H1 (cell line): ENCODE results near the gene TBC1D22B. TPM values are rescaled to one million over a fixed set of nuclear protein-coding genes. Genes with fewer than 3 reads are reported as not detected.
A peak's percentile ranks its signal among the peaks of the same experiment; 100 is the strongest.

Source experiments
- CTCF ChIA-PET: fragments of 300-600 bp; sonication (Branson Sonifier 250); formaldehyde crosslinking; loops from one replicate; lab custom pipeline; 2021; ENCODE audit not compliant: partially characterized antibody; lab: Charles Lee
- POLR2A ChIA-PET: fragments of 300-600 bp; sonication (Branson Sonifier 250); formaldehyde crosslinking; loops from one replicate; lab custom pipeline; 2021; ENCODE audit warnings: inconsistent platforms; ENCODE audit not compliant: partially characterized antibody; lab: Charles Lee
- DNase-seq, 2 experiments: peaks; one replicate each; pipeline versions ENCODE4 v3.0.0 to v3.0.0-alpha.2; 2010 to 2022; ENCODE audit warnings: low spot score in 2 of 2, low read depth in 1 of 2, mixed read lengths in 1 of 2
- FAIRE-seq: peaks from 2 replicates; lab custom pipeline; 2011; peaks lifted over from hg19 to GRCh38; lab: Jason Lieb, UNC
- H2AFZ ChIP-seq: 2 replicates; pipeline ENCODE4 v1.8.1; 2012; ENCODE audit warnings: low read length, inconsistent platforms
- H2AK5ac ChIP-seq: 2 replicates; pipeline ENCODE4 v1.6.1; 2013; ENCODE audit warnings: low read depth, low read length
- H2BK120ac ChIP-seq: replicated peaks from 2 replicates; pipeline ENCODE3; 2013; ENCODE audit warnings: low read depth, low read length, inconsistent platforms
- H2BK12ac ChIP-seq: 2 replicates; pipeline ENCODE4 v1.6.1; 2013; ENCODE audit warnings: low read depth, low read length
- H2BK15ac ChIP-seq: 2 replicates; pipeline ENCODE4 v1.6.1; 2013; ENCODE audit warnings: low read length
- H2BK20ac ChIP-seq: 2 replicates; pipeline ENCODE4 v1.6.1; 2013; ENCODE audit warnings: low read length
- H2BK5ac ChIP-seq: 2 replicates; pipeline ENCODE4 v1.6.1; 2013; ENCODE audit warnings: low read depth, low read length
- H3K14ac ChIP-seq: 2 replicates; pipeline ENCODE4 v1.6.1; 2013; ENCODE audit warnings: inconsistent platforms; ENCODE audit not compliant: insufficient read length
- H3K18ac ChIP-seq: 2 replicates; pipeline ENCODE4 v1.6.1; 2013; ENCODE audit warnings: low read length; ENCODE audit errors: extremely low read depth
- H3K23ac ChIP-seq: 2 replicates; pipeline ENCODE4 v1.6.1; 2013; ENCODE audit warnings: inconsistent platforms; ENCODE audit not compliant: insufficient read length
- H3K23me2 ChIP-seq: 2 replicates; pipeline ENCODE4 v1.6.1; 2013; ENCODE audit warnings: low read depth, low read length
- H3K27ac ChIP-seq: 2 replicates; pipeline ENCODE4 v1.6.1; 2011; ENCODE audit warnings: low read depth, low read length, inconsistent platforms
- H3K27me3 ChIP-seq, 4 experiments: replicated peaks in 1 of 4; 1 replicate in 1 of 4; 2 replicates in 3 of 4; pipeline versions ENCODE4 v1.6.1 to v1.8.1; 2011 to 2013; ENCODE audit warnings: low read length in 3 of 4, mild to moderate bottlenecking in 3 of 4, inconsistent platforms in 2 of 4, mixed read lengths in 2 of 4, moderate library complexity in 1 of 4; ENCODE audit not compliant: control insufficient read depth in 3 of 4, insufficient read depth in 3 of 4; ENCODE audit errors: extremely low read depth in 1 of 4
- H3K36me3 ChIP-seq, 4 experiments: 2 replicates each; pipeline versions ENCODE4 v1.6.1 to v1.8.1; 2011 to 2013; ENCODE audit warnings: mild to moderate bottlenecking in 4 of 4, low read length in 3 of 4, moderate library complexity in 2 of 4, control low read depth in 1 of 4, inconsistent platforms in 1 of 4; ENCODE audit not compliant: insufficient read depth in 4 of 4, control insufficient read depth in 2 of 4
- H3K4ac ChIP-seq: replicated peaks from 2 replicates; pipeline ENCODE3; 2013; ENCODE audit warnings: low read length, low read depth, mixed read lengths, inconsistent platforms; ENCODE audit not compliant: insufficient read length
- H3K4me1 ChIP-seq, 4 experiments: replicated peaks in 1 of 4; 1 replicate in 1 of 4; 2 replicates in 3 of 4; pipeline versions ENCODE4 v1.6.1 to v1.8.1; 2011 to 2013; ENCODE audit warnings: low read length in 3 of 4, inconsistent platforms in 2 of 4, mixed read lengths in 1 of 4; ENCODE audit not compliant: insufficient read depth in 4 of 4, control insufficient read depth in 3 of 4
- H3K4me2 ChIP-seq, 2 experiments: 2 replicates each; pipeline versions ENCODE4 v1.6.1 to v1.8.1; 2011 to 2013; ENCODE audit warnings: low read depth in 2 of 2, low read length in 2 of 2, control low read depth in 1 of 2, inconsistent platforms in 1 of 2, mild to moderate bottlenecking in 1 of 2; ENCODE audit not compliant: insufficient read depth in 1 of 2
- H3K4me3 ChIP-seq, 4 experiments: fragments of 200-600, 300-600 bp in 1 of 4; sonication (generic), shearing (Covaris generic), sonication (Bioruptor Twin) in 1 of 4; 2 replicates each; pipeline versions ENCODE4 v1.5.1 to v1.8.1; 2011 to 2016; ENCODE audit warnings: low read length in 4 of 4, low read depth in 3 of 4, control low read depth in 2 of 4, inconsistent platforms in 2 of 4, mild to moderate bottlenecking in 2 of 4, mixed read lengths in 1 of 4, moderate library complexity in 1 of 4; ENCODE audit not compliant: insufficient read depth in 2 of 4; ENCODE audit errors: extremely low read depth in 1 of 4
- H3K56ac ChIP-seq: replicated peaks from 2 replicates; pipeline ENCODE3; 2013; ENCODE audit warnings: low read depth, mild to moderate bottlenecking, mixed read lengths, low read length, inconsistent platforms; ENCODE audit not compliant: insufficient read length
- H3K79me1 ChIP-seq: 2 replicates; pipeline ENCODE4 v1.6.1; 2013; ENCODE audit warnings: low read depth, low read length, control low read depth
- H3K79me2 ChIP-seq, 2 experiments: 2 replicates each; pipeline versions ENCODE4 v1.6.1 to v1.8.1; 2012 to 2013; ENCODE audit warnings: low read length in 2 of 2, mild to moderate bottlenecking in 2 of 2, inconsistent platforms in 1 of 2; ENCODE audit not compliant: insufficient read depth in 2 of 2, control insufficient read depth in 1 of 2
- H3K9ac ChIP-seq, 4 experiments: replicated peaks in 1 of 4; 1 replicate in 1 of 4; 2 replicates in 3 of 4; pipeline versions ENCODE4 v1.6.1 to v1.8.1; 2011 to 2013; ENCODE audit warnings: low read depth in 3 of 4, low read length in 3 of 4, control low read depth in 2 of 4, mild to moderate bottlenecking in 2 of 4, moderate library complexity in 2 of 4, inconsistent platforms in 1 of 4; ENCODE audit errors: extremely low read depth in 1 of 4
- H3K9me3 ChIP-seq, 2 experiments: 2 replicates each; pipeline versions ENCODE4 v1.6.1 to v1.8.1; 2012 to 2013; ENCODE audit warnings: mild to moderate bottlenecking in 2 of 2, moderate library complexity in 2 of 2, control low read depth in 1 of 2, inconsistent platforms in 1 of 2, low read depth in 1 of 2, low read length in 1 of 2, mixed read lengths in 1 of 2; ENCODE audit not compliant: insufficient read depth in 2 of 2
- H4K20me1 ChIP-seq, 2 experiments: replicated peaks in 1 of 2; 2 replicates each; pipeline versions ENCODE3 to v1.8.1; 2011 to 2013; ENCODE audit warnings: inconsistent platforms in 2 of 2, low read length in 2 of 2, mild to moderate bottlenecking in 1 of 2; ENCODE audit not compliant: insufficient read depth in 2 of 2, control insufficient read depth in 1 of 2
- H4K5ac ChIP-seq: 2 replicates; pipeline ENCODE4 v1.6.1; 2013; ENCODE audit warnings: low read length, low read depth, mixed read lengths, inconsistent platforms; ENCODE audit not compliant: insufficient read length
- H4K8ac ChIP-seq: 2 replicates; pipeline ENCODE4 v1.8.0; 2013; ENCODE audit warnings: mild to moderate bottlenecking, moderate library complexity, low read length, inconsistent platforms; ENCODE audit not compliant: insufficient read depth; ENCODE audit errors: extremely low read depth
- H4K91ac ChIP-seq: replicated peaks from 2 replicates; pipeline ENCODE3; 2013; ENCODE audit warnings: low read length, mixed read lengths, inconsistent platforms; ENCODE audit not compliant: insufficient read length
- CTBP2 ChIP-seq: IDR thresholded peaks from 2 replicates; pipeline ENCODE4 v1.7.0; 2011; ENCODE audit warnings: borderline replicate concordance, mild to moderate bottlenecking, moderate library complexity, mixed read lengths, low read length; ENCODE audit not compliant: insufficient read depth, insufficient read length
- GTF2F1 ChIP-seq: IDR thresholded peaks from 2 replicates; pipeline ENCODE4 v1.6.1; 2012; ENCODE audit warnings: low read depth, low read length, improper control_type of control experiment, borderline replicate concordance
- HDAC6 ChIP-seq: IDR thresholded peaks from one replicate; pipeline ENCODE4 v1.7.1; 2012; ENCODE audit warnings: low read depth, mild to moderate bottlenecking, inconsistent platforms, low read length, moderate library complexity
- MAFK ChIP-seq: IDR thresholded peaks from 2 replicates; pipeline ENCODE4 v1.6.1; 2012; ENCODE audit warnings: low read depth, mild to moderate bottlenecking, improper control_type of control experiment, low read length
- PHF8 ChIP-seq: fragments of 200-600 bp; sonication (generic); conservative IDR thresholded peaks from 2 replicates; pipeline ENCODE4 v1.7.1; 2012; ENCODE audit warnings: low read depth, mild to moderate bottlenecking, inconsistent platforms, low read length, moderate library complexity
- POU5F1 ChIP-seq: IDR thresholded peaks from 2 replicates; pipeline ENCODE4 v1.6.1; 2011; ENCODE audit warnings: low read depth, mild to moderate bottlenecking, low read length, moderate library complexity
- RNF2 ChIP-seq: fragments of 200-900, 300-1000 bp; sonication (generic); IDR thresholded peaks from 2 replicates; pipeline ENCODE4 v1.7.1; 2016; ENCODE audit warnings: borderline replicate concordance, low read depth, mild to moderate bottlenecking, antibody characterized with exemption, low read length; ENCODE audit not compliant: poor library complexity, severe bottlenecking; ENCODE audit errors: missing control alignments
- SP2 ChIP-seq: IDR thresholded peaks from 2 replicates; pipeline ENCODE4 v1.6.1; 2012; ENCODE audit warnings: mild to moderate bottlenecking, low read length, inconsistent platforms
- polyA plus RNA-seq, 7 experiments: library from polyadenylated mRNA; depleted of rRNA in 3 of 7; stranded (reverse) in 5 of 7; unstranded in 2 of 7; fragments of >200 nt in 5 of 7; fragments of 200-250 nt in 2 of 7; gene quantifications; 1 replicate in 5 of 7; 2 replicates in 1 of 7; 4 replicates in 1 of 7; pipeline versions ENCODE4 v1.2.1 to v1.2.3, GENCODE V29; 2011 to 2013; ENCODE audit warnings: missing spikeins in 2 of 7, mixed read lengths in 2 of 7
- total RNA-seq: library from RNA; stranded (reverse); fragmentation: NEBNext Ultra II Directional; extraction: Animal tissue kit (Norgen Biotek cat#: 25700); gene quantifications from 2 replicates; pipeline ENCODE4 v1.2.1, GENCODE V29; 2021

TBC1D22B gene
- total and polyA plus RNA-seq, 2 of the 8 experiments (the other 6 are each of a cell fraction or from before 2014, with no cell fraction given) = 10.1 to 17.4 TPM

DNA sequence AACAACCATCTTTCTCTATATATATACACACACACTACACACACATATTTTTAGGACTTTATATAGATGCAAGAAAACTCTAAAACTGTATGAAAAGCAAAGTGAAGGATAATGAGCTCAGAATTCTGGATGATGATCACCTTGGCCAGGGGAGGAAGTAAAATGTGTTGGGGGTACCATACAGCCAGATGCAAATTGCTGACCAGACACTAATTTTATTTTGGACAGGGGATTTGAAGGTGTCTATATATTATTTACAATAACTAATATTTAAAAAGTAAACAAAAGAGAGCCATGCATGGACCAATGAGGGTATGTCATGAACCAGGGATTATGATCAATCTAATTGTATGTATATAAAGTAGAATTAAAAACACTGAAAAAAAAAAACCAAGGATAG is 19.8 kb upstream of the TBC1D22B start:
- no peak overlapping the region for H4K8ac ChIP-seq
- H3K4me3 ChIP-seq = no peak overlapping the region
- no peak overlapping the region for H3K23ac ChIP-seq
- no peak overlapping the region for H3K27ac ChIP-seq
- H3K4ac ChIP-seq = no peak overlapping the region
- H3K56ac ChIP-seq = no peak overlapping the region
- no peak overlapping the region for H2AFZ ChIP-seq
- H4K91ac ChIP-seq = no peak overlapping the region
- no peaks in the 10 kb centered on the region for H3K79me1 ChIP-seq
- H3K4me1 ChIP-seq = no peaks in the 10 kb centered on the region
- no peaks in the 10 kb centered on the region for H3K27me3 ChIP-seq
- H2AK5ac ChIP-seq = no peak overlapping the region
- no peak overlapping the region for H2BK5ac ChIP-seq
- H3K36me3 ChIP-seq = no peaks in the 10 kb centered on the region
- H2BK20ac ChIP-seq = no peak overlapping the region
- ChIA-PET CTCF (interaction anchor here (0.6 to 1.3 kb wide), 4 partner anchors 25 to 1131 kb away, joined by 3 to 5 read pairs (median 3); no protein-coding TSS in a partner anchor), POLR2A (no interaction called here)
- H3K4me2 ChIP-seq = no peak overlapping the region
- H4K5ac ChIP-seq = no peak overlapping the region
- no peak overlapping the region for H2BK12ac ChIP-seq
- no peaks in the 10 kb centered on the region for H3K23me2 ChIP-seq
- no peaks in the 10 kb centered on the region for H3K9me3 ChIP-seq
- no peak overlapping the region for H3K9ac ChIP-seq
- H4K20me1 ChIP-seq = no peaks in the 10 kb centered on the region
- FAIRE-seq (no peak), DNase-seq (no peak)
- H3K79me2 ChIP-seq = no peaks in the 10 kb centered on the region
- H3K14ac ChIP-seq = no peak overlapping the region
- H2BK15ac ChIP-seq = no peak overlapping the region
- TF ChIP-seq POU5F1 = no peak
- TF ChIP-seq CTBP2 = no peak
- TF ChIP-seq GTF2F1 = no peak
- 0 out of 2 replicates have a peak, but pooled peaks have one; percentile 32 for TF ChIP-seq MAFK
- no peak for TF ChIP-seq HDAC6
- no peak for TF ChIP-seq SP2
- no peak for TF ChIP-seq PHF8
- no peak for TF ChIP-seq RNF2
- no peak overlapping the region for H2BK120ac ChIP-seq
- H3K18ac ChIP-seq = no peak overlapping the region
